K562 (cell line): ENCODE results near the gene CDC42EP1. TPM values are rescaled to one million over a fixed set of nuclear protein-coding genes. Genes with fewer than 3 reads are reported as not detected.
A peak's percentile ranks its signal among the peaks of the same experiment; 100 is the strongest.

ENCODE experiments used
- DNMT1 ChIP-seq: fragments of 450-650 bp; IDR thresholded peaks from 2 replicates; pipeline ENCODE4 v1.6.1; 2016; ENCODE audit warnings: antibody characterized with exemption, mild to moderate bottlenecking
- ETV1 ChIP-seq: fragments of 450-650 bp; conservative IDR thresholded peaks from 2 replicates; pipeline ENCODE4 v1.6.1; 2016; ENCODE audit warnings: missing genetic modification characterization, control low read depth, low read depth, missing compliant biosample characterization
- HNRNPLL ChIP-seq: fragments of 200-400 bp; formaldehyde crosslinking; IDR thresholded peaks from 2 replicates; pipeline ENCODE4 v1.6.1; 2017; ENCODE audit warnings: low read length, low read depth, mild to moderate bottlenecking; ENCODE audit not compliant: poor library complexity, severe bottlenecking
- NCOR1 ChIP-seq: fragments of 450-650 bp; IDR thresholded peaks from 2 replicates; pipeline ENCODE4 v1.6.1; 2016; ENCODE audit warnings: mild to moderate bottlenecking, moderate library complexity
- NR3C1 ChIP-seq: sonication (generic); formaldehyde crosslinking; IDR thresholded peaks from 2 replicates; pipeline ENCODE4 v1.8.1; 2022; ENCODE audit warnings: missing genetic modification reagents
- PHF20 ChIP-seq: fragments of 450-650 bp; IDR thresholded peaks from 2 replicates; pipeline ENCODE4 v1.6.1; 2018; ENCODE audit not compliant: partially characterized antibody
- PKNOX1 ChIP-seq: fragments of 450-650 bp; IDR thresholded peaks from 2 replicates; pipeline ENCODE4 v1.6.1; 2016
- POLR2AphosphoS5 ChIP-seq: IDR thresholded peaks from 2 replicates; pipeline ENCODE4 v1.6.1; 2011; ENCODE audit warnings: mild to moderate bottlenecking, low read depth, low read length, moderate library complexity; ENCODE audit not compliant: control insufficient read depth, insufficient read depth
- RB1 ChIP-seq: fragments of 450-650 bp; IDR thresholded peaks from 2 replicates; pipeline ENCODE4 v1.6.1; 2017; ENCODE audit warnings: low read depth, mild to moderate bottlenecking
- RBM34 ChIP-seq: fragments of 200-400 bp; formaldehyde crosslinking; IDR thresholded peaks from 2 replicates; pipeline ENCODE4 v1.6.1; 2018; ENCODE audit warnings: low read length, borderline replicate concordance; ENCODE audit not compliant: insufficient read depth
- SMARCE1 ChIP-seq: fragments of 450-650 bp; IDR thresholded peaks from 2 replicates; pipeline ENCODE4 v1.7.1; 2016; ENCODE audit warnings: mild to moderate bottlenecking
- TAF15 ChIP-seq: fragments of 200-400 bp; formaldehyde crosslinking; IDR thresholded peaks from 2 replicates; pipeline ENCODE4 v1.6.1; 2017; ENCODE audit warnings: mild to moderate bottlenecking, low read depth, low read length, moderate library complexity
- ZNF274 ChIP-seq: IDR thresholded peaks from 2 replicates; pipeline ENCODE4 v1.6.1; 2011; ENCODE audit warnings: low read depth, mild to moderate bottlenecking, low read length, moderate library complexity, borderline replicate concordance
- ZNF586 ChIP-seq: fragments of 450-650 bp; formaldehyde crosslinking; conservative IDR thresholded peaks from 2 replicates; pipeline ENCODE4 v1.4.0; 2020; ENCODE audit warnings: mild to moderate bottlenecking, moderate library complexity
- polyA plus RNA-seq, 8 experiments: library from polyadenylated mRNA; depleted of rRNA in 4 of 8; stranded (reverse) in 5 of 8; unstranded in 3 of 8; fragments of >200 nt; fragmentation: Nextera tagmentation in 2 of 8; fragmentation: Illumina TruSeq in 1 of 8; extraction: Ambion mirVana in 2 of 8; extraction: Trizol in 1 of 8; gene quantifications; 2 replicates each; pipeline versions ENCODE4 v1.2.1 to v1.2.3, GENCODE V29; 2011 to 2014; ENCODE audit warnings: inconsistent platforms in 1 of 8, missing spikeins in 1 of 8
- total RNA-seq, 7 experiments: library from RNA; depleted of rRNA in 6 of 7; stranded (reverse); fragments of >200 nt in 6 of 7; fragmentation: Illumina TruSeq in 2 of 7; extraction: Trizol in 2 of 7; gene quantifications; 2 replicates each; pipeline versions ENCODE4 v1.2.1 to v1.2.3, GENCODE V29; 2011 to 2021; ENCODE audit warnings: low replicate concordance in 1 of 7
- TF ChIP-seq, protein P1 (sequence below): sonication (generic); formaldehyde crosslinking; IDR thresholded peaks from 2 replicates; pipeline ENCODE4 v1.9.0; 2022; ENCODE audit warnings: mild to moderate bottlenecking, missing genetic modification reagents

The CDC42EP1 gene
- total and polyA plus RNA-seq, 9 of the 15 experiments (the other 6 are each of a cell fraction or from before 2014, with no cell fraction given) = 0.67 to 70.2 (median 7.3) TPM

GRCh38 chr22:37608477-37609239 is 48.4 kb downstream of the CDC42EP1 start, which contains the start of gene GGA1 (continued):
- TF ChIP-seq PKNOX1 = 0 out of 2 replicates have a peak, but pooled peaks have one; percentile 47
- TF ChIP-seq HNRNPLL = peak; percentile 42
- TF ChIP-seq TAF15 = no peak
- peak; percentile 88 for TF ChIP-seq PHF20
- no peak for TF ChIP-seq POLR2AphosphoS5
- TF ChIP-seq NCOR1 = peak; percentile 45; the same call in 1 of the 2 replicates
- no peak for TF ChIP-seq ZNF274
- TF ChIP-seq SMARCE1 = no peak
- peak; percentile 53; the same call in 1 of the 2 replicates for TF ChIP-seq RB1
- no peak; the same call in 1 of the 2 replicates for TF ChIP-seq NR3C1 (CRISPR knock-in tag)
- TF ChIP-seq DNMT1 = no peak
- TF ChIP-seq, protein P1, sequence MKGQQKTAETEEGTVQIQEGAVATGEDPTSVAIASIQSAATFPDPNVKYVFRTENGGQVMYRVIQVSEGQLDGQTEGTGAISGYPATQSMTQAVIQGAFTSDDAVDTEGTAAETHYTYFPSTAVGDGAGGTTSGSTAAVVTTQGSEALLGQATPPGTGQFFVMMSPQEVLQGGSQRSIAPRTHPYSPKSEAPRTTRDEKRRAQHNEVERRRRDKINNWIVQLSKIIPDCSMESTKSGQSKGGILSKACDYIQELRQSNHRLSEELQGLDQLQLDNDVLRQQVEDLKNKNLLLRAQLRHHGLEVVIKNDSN = peak; percentile 42; the same call in 1 of the 2 replicates
- TF ChIP-seq ETV1 (tag) = peak; percentile 92
- no peak for TF ChIP-seq RBM34
- TF ChIP-seq ZNF586 (CRISPR knock-in tag) = no peak
- TF ChIP-seq, all 486 proteins: peak for 124
